ENCODE data around the gene MPC2.

GRCh38 chr1:167876597-167877175 lies 60.2 kb downstream of the MPC2 start:
- TF ChIP-seq, protein P1, sequence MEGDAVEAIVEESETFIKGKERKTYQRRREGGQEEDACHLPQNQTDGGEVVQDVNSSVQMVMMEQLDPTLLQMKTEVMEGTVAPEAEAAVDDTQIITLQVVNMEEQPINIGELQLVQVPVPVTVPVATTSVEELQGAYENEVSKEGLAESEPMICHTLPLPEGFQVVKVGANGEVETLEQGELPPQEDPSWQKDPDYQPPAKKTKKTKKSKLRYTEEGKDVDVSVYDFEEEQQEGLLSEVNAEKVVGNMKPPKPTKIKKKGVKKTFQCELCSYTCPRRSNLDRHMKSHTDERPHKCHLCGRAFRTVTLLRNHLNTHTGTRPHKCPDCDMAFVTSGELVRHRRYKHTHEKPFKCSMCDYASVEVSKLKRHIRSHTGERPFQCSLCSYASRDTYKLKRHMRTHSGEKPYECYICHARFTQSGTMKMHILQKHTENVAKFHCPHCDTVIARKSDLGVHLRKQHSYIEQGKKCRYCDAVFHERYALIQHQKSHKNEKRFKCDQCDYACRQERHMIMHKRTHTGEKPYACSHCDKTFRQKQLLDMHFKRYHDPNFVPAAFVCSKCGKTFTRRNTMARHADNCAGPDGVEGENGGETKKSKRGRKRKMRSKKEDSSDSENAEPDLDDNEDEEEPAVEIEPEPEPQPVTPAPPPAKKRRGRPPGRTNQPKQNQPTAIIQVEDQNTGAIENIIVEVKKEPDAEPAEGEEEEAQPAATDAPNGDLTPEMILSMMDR (conservative IDR thresholded peaks at IDR 0.05), result no peak
- TF ChIP-seq ZFX (IDR thresholded peaks at IDR 0.05), result no peak

Data from C4-2B (cell line).